GM12874 (cell line): Measurements from ENCODE around the gene ZNF593.

Experiments
- TF ChIP-seq, protein P1 (sequence below): IDR thresholded peaks from 2 replicates; pipeline ENCODE4 v1.5.1; 2011; ENCODE audit warnings: low read depth, mild to moderate bottlenecking, control low read depth, low read length, moderate library complexity; ENCODE audit not compliant: insufficient read depth

Gene ZNF593

DNA sequence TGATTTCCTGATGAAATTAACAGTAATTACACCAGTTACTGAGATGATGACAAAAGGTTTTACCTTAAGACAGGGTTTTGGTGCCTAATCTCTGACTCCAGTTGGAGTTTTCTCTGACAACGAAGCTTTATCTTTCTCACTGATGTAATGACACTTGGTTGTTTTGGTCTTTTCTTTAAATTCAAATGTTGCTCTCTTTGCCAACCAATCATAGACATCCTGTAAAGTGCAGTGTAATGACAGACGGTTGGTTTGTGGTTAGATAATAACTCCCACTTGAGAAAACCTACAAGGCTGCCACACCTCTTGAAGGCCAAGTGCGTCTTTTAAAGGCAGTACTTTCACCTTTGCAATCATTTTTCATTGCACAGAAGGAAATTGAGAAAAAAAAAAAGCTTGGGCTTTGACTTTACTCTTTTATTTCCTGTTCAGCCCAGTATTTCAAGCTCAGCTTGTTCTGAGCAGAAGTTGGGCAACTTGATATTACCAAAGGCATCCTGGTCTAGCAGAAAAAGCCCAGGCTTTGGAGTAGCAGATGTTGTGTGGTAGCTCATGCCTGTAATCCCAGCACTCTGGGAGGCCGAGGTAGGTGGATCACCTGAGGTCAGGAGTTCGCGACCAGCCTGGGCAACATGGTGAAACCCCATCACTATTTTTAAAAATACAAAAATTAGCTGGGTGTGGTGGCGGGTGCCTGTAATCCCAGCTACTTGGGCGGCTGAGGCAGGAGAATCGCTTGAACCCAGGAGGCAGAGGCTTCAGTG, 43.2 kb upstream of the ZNF593 start:
- TF ChIP-seq, protein P1, sequence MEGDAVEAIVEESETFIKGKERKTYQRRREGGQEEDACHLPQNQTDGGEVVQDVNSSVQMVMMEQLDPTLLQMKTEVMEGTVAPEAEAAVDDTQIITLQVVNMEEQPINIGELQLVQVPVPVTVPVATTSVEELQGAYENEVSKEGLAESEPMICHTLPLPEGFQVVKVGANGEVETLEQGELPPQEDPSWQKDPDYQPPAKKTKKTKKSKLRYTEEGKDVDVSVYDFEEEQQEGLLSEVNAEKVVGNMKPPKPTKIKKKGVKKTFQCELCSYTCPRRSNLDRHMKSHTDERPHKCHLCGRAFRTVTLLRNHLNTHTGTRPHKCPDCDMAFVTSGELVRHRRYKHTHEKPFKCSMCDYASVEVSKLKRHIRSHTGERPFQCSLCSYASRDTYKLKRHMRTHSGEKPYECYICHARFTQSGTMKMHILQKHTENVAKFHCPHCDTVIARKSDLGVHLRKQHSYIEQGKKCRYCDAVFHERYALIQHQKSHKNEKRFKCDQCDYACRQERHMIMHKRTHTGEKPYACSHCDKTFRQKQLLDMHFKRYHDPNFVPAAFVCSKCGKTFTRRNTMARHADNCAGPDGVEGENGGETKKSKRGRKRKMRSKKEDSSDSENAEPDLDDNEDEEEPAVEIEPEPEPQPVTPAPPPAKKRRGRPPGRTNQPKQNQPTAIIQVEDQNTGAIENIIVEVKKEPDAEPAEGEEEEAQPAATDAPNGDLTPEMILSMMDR: no peak

DNA sequence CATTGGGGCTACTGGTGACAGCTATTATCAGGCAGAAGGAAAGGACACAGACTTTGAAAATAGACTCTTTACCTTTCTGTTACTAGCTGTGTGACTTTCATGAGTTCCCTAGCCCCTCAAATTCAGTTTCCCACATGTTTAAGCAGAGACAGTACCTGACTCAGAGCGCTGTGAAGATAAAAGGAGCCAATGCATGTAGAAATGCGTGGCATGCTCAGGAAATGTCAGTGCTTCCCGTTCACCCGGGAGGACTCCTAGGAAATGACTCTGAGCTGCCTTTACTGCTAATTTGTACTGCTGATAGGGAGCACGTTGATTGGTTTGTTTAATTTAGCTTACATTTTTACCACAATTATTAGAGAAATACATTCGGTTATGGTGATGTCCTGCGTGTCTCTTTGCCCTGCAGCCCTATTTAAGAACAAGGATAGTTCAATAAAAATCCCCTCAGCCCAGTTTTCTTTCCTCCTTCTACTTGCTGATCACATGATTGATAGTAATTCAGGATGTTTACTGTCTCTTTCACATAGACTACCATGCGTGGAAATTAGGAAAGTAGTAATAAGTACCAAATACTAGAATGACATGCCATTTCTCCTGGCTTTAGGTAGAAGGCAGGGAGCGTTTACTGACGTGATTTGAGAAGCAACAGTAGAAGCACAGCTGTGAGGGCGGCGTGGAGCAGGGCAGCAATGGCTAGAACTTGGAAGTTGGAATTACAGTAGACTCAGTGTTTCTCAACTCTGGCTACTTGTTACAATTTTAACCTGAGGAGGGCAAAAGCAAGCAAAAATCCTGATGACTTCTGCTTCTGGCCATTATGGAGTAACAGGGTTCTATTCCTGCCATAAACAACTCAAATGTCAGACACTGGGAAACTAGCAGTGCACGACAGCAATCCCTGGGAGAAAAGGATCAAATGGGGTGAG, 42.2 kb upstream of the ZNF593 start:
- TF ChIP-seq, protein P1: no peak

DNA sequence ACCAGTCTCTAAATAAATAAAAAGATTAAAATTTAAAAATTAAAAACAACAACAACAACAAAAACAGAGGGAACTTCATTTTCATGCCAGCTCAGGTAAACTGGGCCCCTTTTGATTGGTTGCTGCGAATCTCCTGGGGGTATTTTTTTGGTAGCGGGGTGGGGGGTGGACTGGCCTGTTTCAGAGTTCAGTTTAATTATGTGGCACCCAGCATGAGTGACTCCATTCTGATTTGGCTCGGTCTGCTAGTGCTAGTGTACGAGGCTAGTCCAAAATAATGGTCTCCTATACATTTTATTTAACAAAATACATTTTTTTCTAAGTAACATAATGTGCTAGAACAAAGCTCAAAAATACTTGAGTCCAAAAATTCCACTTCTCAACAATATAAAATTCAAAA, 39.9 kb upstream of the ZNF593 start:
- TF ChIP-seq, protein P1: no peak

DNA sequence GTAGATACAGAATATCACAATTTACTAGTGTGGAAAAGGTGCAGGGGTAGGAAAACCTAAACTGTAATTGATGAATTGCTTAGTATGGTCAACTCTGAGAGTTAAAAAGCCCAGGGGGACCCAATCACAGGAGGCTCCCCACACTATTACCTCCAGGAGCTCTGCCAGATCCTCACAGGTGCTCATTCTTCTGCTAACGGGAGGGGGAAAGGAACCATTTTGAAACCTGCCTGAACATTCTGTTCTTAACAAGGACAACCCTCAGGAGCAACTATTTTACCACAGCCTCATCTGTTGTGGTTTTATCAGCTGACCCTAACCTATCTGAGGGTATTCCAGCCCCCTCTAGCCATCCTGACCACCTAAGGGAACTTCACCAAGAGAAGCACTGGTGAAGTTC, 39.0 kb upstream of the ZNF593 start:
- TF ChIP-seq, protein P1: no peak

DNA sequence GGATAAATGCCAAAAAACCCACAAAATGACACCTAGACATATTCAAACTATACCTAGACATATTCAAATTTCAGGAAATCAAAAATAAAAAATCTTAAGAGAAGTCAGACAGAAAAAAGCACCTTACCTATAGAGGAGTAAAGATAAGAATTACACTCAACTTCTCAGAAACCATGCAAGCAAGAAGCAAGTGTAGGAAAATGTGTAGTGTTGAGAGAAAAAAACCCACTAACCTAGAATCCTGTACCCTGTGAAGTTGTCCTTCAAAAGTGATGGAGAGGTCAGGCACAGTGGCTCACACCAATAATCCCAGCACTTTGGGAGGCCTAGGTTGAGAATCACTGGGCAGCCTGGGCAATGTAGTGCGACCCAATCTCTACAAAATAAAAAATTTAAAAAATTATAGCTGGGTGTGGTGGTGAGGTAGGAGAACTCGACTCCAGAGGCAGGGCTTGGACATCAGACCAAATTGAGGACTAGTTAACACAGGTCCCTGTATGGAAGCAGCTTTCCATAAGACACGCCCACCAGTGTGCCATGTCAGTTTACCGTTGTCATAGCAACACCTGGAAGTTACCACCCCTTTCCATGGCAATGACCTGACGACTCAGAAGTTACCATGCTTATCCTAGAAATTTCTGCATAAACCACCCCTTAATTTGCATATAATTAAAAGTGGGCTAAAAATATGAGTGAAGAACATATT, 37.4 kb upstream of the ZNF593 start:
- TF ChIP-seq, protein P1: no peak

DNA sequence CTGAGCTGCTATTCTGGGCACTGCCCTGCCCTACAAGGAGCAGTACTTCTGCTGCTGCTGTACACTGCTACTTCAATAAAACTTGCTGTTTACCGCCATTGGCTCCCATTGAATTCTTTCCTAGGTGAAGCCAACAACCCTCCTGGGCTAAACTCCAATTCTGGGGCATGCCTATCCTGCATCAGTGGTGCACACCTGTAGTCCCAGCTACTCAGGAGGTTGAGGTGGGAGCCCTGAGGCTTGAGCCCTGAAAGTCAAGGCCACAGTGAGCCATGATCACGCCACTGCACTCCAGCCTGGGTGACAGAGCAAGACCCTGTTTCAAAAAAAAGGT, 36.9 kb upstream of the ZNF593 start:
- TF ChIP-seq, protein P1: no peak

DNA sequence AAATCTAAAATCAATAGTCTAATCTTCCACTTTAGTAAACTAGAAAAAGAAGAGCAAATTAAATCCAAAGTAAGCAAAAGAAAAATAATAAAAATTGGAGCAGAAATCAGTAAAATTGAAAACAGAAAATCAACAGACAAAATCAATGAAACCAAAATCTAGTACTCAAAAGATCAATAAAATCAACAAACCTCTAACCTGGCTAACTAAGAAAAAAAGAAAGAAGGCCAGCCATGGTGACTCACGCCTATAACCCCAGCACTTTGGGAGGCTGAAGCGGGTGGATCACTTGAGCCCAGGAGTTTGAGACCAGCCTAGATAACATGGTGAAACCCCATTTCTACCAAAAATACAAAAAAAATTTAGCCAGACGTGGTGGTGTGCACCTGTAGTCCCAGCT, 35.2 kb upstream of the ZNF593 start:
- TF ChIP-seq, protein P1: no peak
